GM18867 (cell line): Measurements from ENCODE around the gene SMPX.
A peak's percentile ranks its signal among the peaks of the same experiment; 100 is the strongest.
"Not testable (repeated sequence)": the region's sequence is repeated elsewhere in the genome, so short reads cannot be mapped to it uniquely, and the experiment has no call there.

Experiments
- ATAC-seq: cut with Tn5 transposase; IDR thresholded peaks from one replicate; pipeline ENCODE4 v1.9.1; 2021; ENCODE audit warnings: mild to moderate bottlenecking, moderate library complexity; ENCODE audit not compliant: unreplicated experiment

Gene SMPX

GRCh38 chrX:21757960-21758359 lies at the start of gene SMPX:
TSS of gene SMPX (minus strand) at chrX:21758116. CDS start at chrX:21754290, 3,826 bp downstream.
- ATAC-seq: no peak

- ATAC-seq: no peak
These were observed 48.8 kb upstream of the SMPX start for GRCh38 chrX:21806691-21807090.

GRCh38 chrX:21802839-21803238 lies 44.9 kb upstream of the SMPX start:
- no peak for ATAC-seq

GRCh38 chrX:21802054-21802670 lies 44.2 kb upstream of the SMPX start:
- ATAC-seq: no peak

DNA sequence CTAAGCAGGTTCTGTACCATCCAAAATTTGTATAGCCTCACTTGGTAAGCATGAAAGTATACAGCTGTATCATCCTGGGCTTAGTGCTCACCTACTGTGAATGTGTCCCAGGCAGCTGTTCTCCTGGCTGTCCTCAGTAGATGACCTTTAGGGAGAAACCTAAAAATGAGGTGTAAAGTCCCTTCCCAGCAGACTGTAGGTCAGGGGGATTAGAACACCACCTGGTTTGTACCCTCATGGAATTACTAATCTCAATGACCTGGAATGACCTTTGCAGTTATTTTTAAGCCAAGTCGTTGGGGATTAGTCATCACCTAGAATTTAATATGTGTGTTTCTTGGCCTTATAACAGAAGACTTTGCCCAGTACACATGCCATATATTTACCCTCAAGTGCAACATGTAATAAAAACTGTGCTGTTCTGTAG lies 42.4 kb upstream of the SMPX start:
- no peak for ATAC-seq

DNA sequence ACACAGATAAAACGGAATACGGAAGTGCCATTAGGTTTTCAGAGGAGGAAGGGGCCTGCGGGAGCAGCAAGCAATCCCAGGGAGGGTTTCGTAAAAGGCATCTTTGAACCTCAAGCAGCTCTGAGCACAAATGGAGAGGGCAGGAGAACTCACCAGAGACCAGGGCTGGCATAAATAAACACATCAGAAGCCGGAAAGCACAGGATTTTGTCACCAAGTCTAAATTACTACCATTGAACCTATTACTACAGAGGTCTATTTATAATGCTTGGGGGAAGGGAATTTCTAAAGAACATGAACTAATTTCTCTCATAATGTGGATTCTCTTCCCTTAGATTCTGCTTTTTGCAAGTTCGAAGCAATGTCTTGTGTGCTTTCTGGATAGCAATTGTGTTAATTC lies 41.9 kb upstream of the SMPX start:
- no peak for ATAC-seq

DNA sequence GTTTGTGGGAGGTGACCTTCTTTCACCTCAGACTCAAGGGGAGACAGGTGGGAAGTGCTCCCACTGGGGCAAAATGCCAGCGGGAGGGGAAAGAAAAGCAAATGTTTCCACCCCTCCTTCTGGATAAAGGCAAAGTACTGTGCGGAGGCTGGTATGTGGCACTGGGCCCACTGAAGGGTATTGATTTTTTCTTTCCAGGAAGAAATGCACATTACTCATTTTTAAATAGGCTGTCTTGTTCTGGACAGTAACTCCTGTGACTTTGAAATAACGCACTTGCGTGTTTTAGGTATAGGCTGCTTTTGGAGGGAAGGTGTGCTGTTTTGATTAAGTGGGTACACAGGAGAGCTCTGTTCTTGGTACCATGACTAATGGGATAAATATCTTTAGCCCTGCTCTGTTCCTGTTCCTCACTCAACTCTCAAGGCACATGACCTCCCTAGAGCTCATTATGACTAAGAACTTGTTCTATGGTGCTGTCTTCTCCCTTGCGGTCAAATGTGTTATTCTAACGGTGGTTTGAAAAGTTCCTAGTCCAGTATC lies 40.8 kb upstream of the SMPX start:
- peak; percentile 92 for ATAC-seq

DNA sequence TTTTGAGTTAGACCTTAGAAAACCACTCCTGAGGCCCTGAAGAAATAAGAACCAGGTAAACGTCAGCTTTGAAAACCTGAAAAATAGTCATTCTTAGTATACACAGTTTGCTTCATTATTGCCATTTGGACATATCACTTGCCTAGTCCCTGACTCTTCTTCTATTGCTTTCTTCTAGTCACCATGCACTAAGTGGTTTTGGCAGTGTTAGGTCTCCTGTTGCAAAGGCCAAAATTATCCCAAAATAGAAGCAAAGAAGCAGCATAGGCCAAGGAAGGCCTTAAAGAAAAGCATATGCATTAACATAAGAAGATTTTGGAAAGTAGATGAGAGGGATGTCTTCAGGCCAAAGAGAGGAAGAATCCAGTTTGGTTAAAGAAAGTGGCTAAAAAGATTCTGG lies 24.1 kb upstream of the SMPX start:
- no peak for ATAC-seq

- ATAC-seq: peak; percentile 86
These were observed 23.6 kb upstream of the SMPX start for GRCh38 chrX:21781525-21781924.

DNA sequence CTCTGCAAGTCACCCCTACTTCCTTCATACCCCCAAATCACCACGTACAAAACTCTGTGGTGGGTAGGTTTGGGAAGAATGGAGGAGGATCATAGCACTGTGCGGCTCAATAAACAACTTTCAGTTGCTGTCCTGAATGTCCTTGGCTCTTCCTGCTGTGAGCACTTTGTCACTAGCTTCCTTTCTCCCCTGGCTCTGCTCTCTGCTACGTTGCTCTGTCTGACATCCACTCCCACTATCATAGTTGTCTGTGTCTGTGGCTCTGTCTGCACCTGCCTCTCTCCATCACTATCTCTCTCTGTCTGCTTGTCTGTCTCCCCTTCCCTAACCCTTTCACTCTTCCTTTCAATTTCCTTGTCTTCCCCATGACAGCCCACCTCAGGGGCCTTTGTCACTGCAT lies 21.2 kb upstream of the SMPX start:
- ATAC-seq: no peak

GRCh38 chrX:21778236-21778635 lies 20.3 kb upstream of the SMPX start:
- no peak for ATAC-seq

DNA sequence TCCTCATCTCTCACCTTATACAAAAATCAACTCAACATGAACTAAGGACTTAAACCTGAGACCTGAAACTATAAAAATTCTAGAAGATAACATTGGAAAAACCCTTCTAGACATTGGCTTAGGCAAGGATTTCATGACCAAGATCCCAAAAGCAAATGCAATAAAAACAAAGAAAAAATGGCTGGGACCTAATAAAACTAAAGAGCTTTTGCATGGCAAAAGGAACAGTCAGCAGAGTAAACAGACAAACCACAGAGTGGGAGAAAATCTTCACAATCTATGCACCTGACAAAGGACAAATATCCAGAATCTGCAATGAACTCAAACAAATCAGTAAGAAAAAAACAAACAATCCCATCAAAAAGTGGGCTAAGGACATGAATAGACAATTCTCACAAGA lies 17.2 kb upstream of the SMPX start:
- ATAC-seq: not testable (repeated sequence)

GRCh38 chrX:21773036-21773435 lies 15.1 kb upstream of the SMPX start:
- ATAC-seq: not testable (repeated sequence)

DNA sequence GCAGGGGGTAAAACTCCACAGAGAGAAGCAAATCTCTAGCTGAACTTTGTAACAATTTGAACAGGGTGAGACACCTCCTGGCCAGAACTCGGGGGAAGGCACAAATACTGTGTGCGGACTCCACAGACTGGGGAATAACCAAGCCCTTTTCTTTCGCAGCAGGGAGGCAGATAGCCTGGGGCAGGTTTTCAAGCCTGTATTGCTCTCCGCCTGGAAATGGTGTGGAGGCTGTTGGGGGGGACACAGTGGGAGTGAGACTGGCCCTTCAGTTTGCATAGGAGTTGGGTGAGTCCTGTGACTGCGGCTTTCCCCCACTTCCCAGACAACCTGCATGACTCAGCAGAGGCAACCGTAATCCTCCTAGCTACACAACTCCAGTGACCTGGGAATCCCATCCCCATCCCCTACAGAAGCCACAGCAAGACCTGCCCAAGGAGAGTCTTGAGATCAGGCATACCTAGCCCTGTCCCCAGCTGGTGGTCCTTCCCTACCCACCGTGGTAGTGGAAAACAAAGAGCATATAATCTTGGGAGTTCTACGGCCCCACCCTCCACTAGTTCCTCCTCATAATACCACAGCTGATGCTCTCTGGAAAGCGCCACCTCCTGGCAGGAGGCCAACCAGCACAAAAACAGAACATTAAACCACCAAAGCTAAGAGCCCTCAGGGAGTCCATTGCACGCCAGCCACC lies 12.9 kb upstream of the SMPX start:
- ATAC-seq: no peak

DNA sequence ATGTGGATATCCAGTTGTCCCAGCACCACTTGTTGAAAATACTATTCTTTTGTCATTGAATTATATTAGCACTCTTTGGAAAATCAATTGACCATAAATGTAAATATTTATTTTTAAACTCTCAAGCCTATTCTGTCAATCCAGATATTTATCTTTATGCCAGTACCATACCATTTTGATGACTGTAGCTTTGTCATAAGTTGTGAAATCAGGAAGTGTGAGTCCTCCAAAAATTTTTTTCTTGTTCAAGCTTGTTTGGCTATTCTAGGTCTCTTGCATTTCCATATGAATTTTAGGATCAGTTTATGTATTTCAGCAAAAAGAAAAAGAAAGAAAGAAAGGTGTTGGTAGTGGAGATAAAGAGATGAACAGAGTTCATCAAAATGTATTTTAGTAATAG lies 8.2 kb upstream of the SMPX start:
- ATAC-seq: no peak

GRCh38 chrX:21764008-21764407 lies 6.1 kb upstream of the SMPX start:
- no peak for ATAC-seq

GRCh38 chrX:21758488-21758887 lies 572 bp upstream of the SMPX start:
- ATAC-seq: no peak

DNA sequence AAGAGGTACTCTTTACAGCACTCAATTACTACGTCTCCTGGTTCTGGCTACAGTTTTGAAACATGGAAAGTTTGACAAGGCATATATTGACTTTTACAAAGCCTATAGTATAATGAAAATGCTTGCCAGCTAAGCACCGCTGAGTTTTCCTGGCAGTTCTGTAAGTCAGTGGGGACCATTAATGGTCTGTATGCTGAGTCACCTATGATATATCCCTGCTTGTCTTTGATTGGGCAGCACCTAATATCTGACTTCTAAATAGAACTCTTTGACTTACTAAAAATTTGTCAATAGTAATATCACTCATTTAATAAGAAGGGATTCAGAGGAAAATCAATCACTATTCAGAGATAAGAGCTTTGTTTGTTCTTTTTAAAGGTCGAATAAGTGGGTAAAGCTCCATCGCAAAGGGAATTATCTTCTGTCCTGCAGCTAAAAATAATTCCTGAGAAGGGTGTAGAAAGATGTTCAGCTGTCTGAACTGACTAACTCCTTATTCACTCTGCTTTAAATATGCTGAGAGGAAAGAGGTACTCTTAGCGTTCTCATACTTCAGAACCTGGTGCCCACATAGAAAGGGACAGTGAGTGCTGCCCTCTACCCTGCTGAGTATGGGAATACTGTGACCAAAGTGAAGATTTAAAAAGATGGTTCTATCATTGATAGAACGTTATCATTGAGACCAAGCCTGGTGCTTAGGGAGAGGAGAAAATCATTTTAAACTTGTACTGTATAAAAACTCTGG lies 959 bp downstream of the SMPX start:
- ATAC-seq: no peak

DNA sequence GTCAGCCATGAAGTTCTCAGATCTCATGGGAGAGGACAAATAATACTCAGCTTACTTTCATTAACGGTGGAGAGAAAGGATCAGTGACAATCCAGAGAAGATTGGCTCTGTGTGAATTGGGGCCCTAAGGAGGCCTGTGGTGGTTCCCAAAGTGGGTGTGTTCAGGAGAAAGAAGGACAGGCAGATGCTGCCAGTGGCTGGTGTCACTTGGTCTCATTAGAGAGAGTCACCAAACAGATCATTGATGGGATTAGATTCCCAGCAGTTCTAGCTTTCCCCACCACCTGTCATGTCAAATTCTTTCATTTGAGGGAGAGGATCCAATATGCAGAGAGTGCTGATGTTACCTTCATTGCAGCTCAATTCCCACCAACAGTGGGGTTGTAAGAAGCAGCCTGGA lies 8.0 kb downstream of the SMPX start:
- ATAC-seq: no peak

DNA sequence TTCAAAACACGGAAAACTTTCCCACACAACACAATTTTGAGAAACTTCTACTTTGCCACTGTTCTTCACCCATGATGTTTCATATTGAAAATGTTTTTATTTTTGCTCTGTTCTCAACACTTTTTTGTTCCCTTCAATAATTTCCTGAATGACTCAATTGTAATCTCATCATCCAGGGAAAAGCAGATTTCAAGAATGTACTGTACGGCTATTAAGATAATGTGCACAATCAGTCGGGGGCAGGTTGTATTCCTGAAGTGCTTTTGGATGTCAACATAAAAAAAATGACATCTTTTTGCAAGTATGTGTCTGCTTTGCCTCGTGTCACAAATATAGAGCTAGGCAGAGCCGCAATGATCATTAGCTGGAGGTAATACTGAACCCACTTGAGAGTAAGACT lies 9.7 kb downstream of the SMPX start:
- ATAC-seq: no peak

- ATAC-seq: no peak
These were observed 10.4 kb downstream of the SMPX start for GRCh38 chrX:21747558-21747957.

GRCh38 chrX:21745756-21746155 lies 12.2 kb downstream of the SMPX start:
- ATAC-seq: peak; percentile 83
